Right hindlimb (tissue), 1 donor: ENCODE measurements around the gene S100A7.
"Not testable (repeated sequence)": the region's sequence is repeated elsewhere in the genome, so short reads cannot be mapped to it uniquely, and the experiment has no call there.

Experiments used
- DNase-seq: peaks from one replicate; pipeline ENCODE4 v3.0.0-alpha.2; 2018

S100A7 gene

DNA sequence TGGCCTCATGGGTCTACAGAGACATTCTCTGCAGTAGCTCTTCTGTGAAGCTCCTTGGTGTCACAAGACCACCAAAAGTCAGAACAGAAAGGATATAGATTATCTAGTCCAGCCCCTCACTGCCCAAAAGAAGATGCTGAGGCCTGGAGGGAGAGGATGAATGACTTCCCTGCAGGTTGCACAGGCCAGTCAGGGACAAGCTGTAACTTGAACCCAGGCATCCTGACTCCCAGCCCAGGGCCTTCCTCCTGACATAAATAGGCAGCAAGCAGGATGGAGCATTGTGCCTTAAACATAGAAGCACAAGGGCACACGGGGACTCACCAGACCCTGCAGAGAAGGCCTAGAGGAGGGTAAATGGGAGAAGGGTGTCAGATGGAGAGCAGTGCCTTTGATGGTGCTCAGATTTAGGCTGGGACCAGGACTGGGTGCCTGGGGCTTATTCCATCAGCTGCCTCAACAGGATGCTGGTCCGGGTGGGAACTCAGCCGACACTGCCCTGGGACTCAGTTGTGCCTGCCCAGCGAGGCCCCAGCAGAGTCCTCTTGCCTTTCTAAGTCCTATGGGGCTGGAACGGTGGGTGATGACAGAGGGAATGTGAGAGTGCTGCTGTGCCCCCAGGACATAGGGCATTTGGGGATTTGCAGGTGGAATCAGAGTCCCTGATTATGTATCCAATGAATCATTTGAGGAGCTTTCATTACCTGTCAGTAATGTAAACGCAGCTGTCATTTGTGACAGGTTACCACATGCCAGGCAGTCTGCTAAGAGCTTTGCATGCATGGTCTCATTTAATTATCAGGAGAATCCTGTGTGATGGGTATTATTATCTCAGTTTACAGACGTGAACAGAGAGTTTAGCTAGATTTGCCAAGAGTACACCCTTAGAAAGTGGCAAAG, 30.9 kb downstream of the S100A7 start:
- DNase-seq = no peak

DNA sequence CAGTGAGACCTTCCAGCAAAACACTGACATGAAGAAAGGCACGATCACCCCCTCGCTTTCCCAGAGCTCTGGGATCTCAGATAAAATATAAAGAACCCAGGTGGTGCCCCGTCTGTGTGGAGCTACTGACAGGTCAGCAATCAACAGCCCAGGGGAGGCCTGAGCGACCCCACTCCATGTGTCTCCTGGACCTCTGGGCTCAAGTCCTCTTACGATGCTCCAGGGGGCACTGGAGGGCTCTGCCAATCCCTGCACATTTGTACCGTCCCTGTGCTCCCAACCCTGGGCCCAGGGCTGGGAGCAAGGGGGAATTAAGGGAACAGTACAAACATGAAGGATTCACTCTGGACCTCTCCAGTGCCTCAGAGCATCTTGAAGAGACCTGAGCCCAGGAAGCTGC, 31.7 kb downstream of the S100A7 start:
- DNase-seq = no peak

DNA sequence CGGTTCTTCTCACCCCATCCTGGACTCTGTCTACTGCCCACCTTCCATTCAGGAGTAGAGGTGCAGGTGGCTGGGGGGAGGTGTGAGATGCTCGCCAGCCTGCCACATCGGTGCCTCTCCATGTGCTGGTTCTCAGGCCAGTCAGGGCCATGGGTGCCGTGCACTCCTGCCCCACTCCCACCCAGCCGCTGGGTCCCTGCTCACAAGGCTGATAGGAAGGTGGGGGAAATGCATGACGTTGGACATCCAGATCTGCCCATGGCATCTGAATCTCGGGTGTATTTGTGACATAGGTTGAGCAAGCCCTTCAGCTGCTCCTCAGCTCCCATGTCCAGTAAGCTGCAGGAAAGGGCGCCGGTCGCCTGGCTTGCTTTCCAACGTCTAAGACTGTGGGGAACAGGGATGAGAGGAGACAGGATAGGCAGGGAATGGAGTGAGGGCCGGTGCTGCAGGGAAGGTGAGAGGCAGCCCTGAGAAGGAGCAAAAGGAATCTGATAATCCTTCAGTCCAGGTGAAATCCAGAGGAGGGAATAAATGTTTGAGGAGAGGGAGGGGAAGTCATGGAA, 32.3 kb downstream of the S100A7 start:
- no peak for DNase-seq

DNA sequence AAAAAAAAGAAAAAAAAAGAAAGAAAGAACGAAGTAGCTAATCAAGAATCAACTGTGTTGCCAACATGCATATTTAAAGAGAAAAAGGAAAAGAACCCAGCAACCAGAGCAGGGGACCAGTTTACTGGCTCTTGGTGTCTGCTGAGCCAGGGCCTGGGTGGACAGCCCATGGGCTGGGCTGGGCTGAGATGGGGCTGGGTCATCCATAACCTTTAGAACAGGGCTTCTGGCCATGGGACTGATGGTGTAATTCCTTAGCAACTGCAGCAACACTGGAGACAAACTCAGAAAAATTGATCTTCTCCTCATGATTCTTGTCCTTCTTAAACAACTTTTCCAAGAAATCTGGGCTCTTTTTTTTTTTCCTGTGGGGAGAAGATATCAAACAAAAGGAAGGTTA, 33.6 kb downstream of the S100A7 start:
- DNase-seq = no peak

DNA sequence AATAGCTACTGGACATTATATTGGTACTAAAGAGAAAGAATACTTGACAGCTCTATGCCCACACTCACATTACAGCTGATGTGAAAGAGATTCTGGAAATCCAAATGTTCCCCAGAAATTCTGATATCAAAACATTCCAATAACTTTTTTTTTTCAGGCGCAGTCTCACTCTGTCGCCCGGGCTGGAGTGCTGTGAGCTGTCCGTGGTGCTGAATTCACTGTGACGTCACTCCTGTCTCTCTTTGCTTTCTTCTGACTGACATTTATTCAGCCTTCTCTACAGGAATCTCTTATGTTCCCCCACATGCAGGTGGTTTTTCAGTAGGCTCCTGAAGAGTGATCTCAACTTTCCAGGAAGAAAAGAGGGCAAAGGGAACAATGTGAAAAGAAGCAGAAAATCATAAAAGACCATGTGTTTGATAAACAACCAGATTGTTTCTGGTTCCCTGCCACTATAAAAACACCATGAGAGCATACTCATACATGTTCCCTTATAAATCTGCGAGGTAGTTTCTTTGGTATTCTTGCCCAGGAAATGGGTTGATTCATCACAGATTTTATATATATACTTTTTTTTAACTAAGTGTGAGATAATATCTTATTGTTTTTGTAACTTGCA, 37.9 kb downstream of the S100A7 start:
- DNase-seq = peak; percentile 74

DNA sequence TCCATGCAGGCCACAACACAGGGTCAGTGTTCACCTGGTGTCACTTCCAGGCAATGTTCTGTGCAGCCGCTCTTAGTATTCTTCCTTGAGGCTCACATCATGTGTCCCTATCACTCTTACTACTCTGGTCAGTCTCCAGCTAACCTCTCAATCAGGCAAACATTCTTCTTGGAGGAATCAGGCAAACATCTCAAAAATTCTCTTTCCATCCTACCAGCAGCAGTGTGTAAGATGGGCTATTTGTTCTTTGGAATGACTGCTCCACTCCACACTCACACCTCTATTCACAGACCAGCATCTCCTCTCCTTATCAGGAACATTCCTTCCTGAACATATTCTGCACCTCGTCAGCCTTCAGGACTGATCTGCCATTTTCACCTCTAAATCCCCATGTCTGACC, 40.1 kb downstream of the S100A7 start:
- DNase-seq = no peak

DNA sequence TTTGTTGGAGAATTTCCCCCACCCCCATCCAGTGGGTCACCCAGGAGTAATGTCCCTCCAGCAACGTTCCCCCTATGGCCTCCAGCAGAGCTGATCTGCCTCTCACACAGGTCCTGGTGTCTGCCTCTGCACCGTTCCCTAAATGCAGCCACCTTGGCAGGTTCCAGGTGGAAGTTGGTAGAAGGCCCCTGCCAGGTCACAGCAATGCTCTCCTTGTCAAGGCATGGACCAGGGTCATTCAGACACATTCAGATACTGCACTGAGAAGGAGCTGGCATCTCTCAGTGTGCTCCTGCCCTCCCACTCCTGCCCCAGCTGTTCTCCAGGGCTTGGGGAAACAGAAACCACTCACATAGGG, 41.0 kb downstream of the S100A7 start:
- not testable (repeated sequence) for DNase-seq

DNA sequence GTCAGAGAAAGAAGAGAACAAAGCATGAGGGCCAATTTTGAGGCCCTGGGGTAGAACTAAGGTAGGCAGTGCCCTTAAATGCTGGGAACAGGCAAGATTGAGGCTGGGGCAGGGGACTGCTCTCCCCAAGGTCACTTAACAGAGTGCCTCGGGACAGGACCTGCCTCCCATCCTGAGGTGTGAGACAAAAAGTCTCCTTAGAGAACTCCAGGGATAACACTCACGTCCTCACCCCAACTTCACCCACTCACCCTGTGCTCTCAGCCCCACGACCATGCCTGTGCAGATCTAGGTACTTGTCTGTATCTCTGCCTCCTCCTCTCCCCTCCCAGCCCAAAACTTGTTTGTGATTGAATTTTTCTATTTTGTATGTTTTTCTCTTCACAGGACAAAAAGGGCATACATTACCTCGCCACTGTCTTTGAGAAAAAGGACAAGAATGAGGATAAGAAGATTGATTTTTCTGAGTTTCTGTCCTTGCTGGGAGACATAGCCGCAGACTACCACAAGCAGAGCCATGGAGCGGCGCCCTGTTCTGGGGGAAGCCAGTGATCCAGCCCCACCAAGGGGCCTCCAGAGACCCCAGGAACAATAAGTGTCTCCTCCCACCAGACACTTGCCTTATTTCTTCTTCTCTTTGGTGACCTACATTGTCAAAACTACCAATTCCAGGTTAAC, 41.6 kb downstream of the S100A7 start:
- DNase-seq = not testable (repeated sequence)

DNA sequence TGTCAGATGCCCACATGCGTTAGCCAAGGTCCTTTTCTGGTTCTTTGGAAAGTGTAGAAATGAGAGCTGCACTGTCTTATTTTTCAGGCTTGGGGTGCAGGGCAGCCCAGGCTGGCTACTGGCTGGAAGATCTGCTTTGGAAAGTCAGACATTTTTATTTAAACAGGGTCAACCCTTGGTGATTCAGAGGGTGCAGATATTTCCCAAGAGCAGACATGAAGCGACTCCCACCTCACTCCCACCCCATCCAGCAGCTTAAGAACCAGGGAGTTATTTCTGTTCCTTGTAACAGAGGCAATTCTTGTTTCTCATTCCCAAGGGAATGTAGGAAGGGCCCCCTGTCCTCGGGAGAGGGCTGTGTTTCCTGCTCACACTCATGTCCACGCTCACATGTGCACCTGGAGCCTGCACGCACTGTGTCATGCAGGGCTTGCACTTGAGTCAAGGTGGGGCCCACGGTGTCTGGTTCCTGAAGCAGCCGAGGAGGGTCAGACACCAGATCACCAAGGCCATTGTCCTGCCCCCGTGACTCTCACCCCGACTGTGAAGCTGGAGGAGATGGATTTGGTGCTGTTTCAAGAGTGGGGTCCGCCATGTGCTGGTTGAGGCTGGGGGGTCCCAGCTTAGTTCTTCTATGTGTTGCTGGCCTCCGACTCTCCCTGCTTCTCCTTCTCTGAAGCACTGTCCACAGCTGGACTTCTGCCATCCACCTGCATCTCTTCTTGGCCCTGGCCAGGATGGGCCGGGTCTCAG, 43.1 kb downstream of the S100A7 start:
- DNase-seq = no peak

DNA sequence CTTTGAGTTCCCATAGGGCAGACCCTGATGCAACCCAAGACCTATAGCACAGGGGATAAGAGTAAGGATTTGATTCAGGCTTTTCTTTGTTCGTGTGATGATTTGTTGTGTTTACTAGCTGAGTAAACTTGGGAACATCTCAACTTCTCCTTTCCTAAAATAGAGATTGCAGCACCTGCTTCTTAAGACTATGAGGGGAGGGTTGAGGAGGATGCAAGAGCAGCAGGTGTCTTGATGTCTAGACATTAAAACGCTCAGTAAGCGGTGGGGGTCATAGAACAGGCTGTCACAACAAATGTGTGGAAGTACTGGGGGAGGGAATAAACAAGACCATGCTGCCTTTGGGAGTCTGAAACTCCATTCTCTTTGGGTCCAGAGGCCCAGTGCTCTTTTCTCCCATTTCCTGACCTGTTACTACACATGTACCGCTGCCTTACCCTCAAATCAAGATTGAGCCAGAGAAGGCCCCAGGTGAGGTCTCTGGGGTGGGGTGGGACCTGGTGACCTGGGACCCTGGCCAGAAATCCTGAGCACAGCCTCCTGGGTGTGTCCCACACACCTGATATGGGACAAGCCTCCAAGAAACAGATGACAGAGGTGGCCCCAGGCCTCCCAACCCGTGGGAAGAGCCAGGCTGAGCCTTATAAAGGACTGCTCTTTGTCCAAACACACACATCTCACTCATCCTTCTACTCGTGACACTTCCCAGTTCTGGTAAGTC, 44.4 kb downstream of the S100A7 start, which contains the start of gene S100A7A:
TSS of gene S100A7A (plus strand) at position 671 of the 721 bp plus-strand sequence. CDS start 1,563 bp downstream, outside the sequence.
- DNase-seq = no peak

DNA sequence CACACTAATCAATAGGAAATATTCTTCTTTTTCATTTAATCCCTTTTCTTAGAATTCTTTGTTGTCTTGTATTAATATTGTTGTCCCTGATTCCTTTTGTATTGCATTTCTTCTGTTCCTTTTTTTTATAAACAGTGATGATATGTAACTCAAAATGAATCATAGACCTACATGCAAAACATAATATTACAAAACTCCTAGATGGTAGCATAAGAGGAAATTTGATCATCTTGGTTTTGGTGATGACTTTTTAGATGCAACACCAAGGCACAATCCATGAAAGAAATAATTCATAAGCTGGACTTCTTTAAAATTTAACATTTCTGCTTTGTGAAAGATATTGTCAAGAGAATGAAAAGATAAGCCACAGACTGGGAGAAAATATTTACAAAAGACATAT, 46.5 kb downstream of the S100A7 start:
- DNase-seq = not testable (repeated sequence)
